Islet of Langerhans (tissue), 1 donor: Measurements from ENCODE around the gene SLX1A.
A peak's percentile ranks its signal among the peaks of the same experiment; 100 is the strongest.
"Not testable (repeated sequence)": the region's sequence is repeated elsewhere in the genome, so short reads cannot be mapped to it uniquely, and the experiment has no call there.

Source experiments
- FAIRE-seq: peaks from one replicate; lab custom pipeline; 2011; peaks lifted over from hg19 to GRCh38; lab: Jason Lieb, UNC

The SLX1A gene

DNA sequence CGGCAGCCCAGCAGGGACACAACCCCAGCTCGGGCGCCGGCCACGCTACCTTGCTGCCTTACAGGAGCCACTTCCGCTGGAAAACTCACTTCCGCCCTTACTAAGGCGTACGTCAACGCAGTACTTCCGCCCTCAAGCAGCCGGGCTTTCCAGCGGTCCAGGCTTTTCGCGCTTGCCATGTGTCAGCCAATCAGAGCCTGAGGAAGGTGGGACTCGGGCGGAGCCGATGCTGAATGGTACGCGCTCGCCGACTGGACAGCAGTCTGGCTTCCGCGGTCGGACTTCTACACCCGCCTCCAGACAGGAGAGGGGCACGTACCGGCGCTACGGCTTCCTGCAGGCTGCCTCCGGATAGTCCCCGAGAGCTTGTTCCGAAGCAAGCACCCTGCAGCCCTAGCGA is at the start of gene SLX1A, which contains the start of gene BOLA2B:
TSS of gene SLX1A (plus strand) at position 261 of the 400 bp plus-strand sequence. CDS start 210 bp downstream, outside the sequence.
TSS of gene BOLA2B (minus strand) at position 52 of the 400 bp plus-strand sequence. CDS start 71 bp downstream, outside the sequence.
- FAIRE-seq = peak; percentile 97

DNA sequence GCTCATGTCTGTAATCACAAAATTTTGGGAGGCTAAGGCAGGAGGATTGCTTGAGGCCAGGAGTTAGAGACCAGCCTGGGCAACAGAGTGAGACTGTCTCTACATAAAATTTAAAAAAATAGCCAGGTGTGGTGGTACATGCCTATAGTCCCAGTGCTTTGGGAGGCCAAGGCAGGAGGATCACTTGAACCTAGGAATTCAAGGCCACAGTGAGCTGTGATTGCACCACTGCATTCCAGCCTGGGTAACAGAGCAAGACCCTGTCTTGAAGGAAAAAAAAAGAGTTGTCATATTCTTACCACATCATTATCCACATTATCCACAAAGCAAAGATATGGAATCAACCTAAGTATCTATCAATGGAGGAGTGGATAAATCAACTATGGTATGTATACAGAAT is 49.7 kb upstream of the SLX1A start:
- FAIRE-seq = no peak

DNA sequence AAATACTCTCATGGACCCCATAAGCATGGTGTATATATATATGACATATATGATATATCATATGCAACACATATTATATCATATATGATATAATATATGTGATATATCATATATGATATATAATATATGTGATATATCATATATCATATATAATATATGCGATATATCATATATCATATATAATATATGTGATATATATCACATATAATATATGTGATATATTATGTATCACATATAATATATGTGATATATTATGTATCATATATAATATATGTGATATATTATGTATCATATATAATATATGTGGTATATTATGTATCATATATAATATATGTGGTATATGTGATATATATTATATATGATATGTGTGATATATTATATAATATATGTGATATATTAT is 48.8 kb upstream of the SLX1A start:
- FAIRE-seq = no peak

DNA sequence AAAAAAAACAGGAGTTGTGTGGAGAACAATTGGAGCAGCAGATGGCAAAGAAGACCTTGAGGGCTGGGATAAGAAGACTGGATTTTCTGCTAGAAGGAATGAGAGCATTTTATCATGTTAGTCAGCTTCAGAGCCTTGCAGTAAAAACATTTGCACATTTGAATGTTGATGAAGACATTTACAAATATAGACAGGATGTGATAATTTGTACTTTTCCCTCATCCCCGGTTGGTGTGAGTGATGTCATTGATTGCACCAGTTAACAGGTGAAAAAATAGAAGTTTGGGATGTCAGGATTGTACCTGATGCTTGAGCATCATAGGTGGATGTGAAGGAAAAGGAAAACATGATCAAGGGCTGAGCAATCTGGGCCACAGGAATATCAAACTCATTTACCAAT is 48.0 kb upstream of the SLX1A start:
- FAIRE-seq = no peak

DNA sequence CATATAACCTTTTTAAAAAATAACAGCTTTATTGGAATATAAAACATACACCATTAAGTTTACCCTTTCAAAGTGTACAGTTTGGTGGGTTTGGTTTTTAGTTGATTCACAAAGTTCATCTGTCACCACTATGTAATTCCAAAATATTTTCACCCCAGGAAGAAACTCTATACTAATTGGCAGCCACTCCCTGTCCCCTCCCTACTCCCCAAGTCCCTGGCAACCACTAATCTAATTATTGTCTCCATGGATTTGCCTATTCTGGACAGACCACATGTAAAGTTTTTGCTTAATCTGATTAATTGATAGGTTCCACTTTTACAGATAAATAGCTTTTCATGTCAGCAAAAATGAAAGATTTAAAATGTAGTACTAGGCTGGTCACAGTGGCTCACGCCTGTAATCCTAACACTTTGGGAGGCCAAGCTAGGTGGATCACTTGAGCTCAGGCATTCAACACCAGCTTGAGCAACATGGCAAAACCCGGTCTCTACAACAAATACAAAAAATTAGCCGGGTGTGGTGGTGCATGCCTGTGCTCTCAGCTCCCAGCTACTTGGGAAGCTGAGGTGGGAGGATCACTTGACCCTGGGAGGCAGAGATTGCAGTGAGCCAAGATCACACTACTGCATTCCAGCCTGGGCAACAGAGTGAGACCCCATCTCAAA is 45.7 kb upstream of the SLX1A start:
- no peak for FAIRE-seq

DNA sequence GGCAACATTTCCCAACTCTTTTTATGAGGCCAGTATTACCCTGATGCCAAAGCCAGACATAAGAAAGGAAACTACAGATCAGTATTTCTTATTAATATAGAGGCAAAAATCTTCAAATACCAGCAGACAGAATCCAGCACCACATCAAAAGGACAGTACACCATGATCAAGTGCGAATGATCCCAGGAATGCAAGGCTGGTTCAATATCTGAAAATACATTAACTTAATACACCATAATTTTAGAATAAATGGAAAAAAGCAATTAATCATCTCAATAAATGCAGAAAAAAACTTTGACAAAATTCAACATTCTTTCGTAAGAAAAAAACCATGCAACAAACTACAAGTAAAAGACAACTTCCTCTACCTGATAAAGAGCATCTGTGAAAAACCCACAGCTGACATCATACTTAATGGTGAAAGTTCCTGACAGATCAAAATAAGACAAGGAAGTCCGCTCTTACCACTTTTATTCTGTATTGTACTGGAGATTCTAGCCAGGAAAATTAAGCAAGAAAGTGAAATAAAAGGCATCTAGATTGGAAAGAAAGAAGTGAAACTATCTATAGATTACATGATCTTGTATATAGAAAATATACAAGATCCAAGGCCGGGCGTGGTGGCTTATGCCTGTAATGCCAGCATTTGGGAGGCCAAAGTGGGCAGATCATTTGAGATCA is 44.3 kb upstream of the SLX1A start:
- FAIRE-seq = no peak

DNA sequence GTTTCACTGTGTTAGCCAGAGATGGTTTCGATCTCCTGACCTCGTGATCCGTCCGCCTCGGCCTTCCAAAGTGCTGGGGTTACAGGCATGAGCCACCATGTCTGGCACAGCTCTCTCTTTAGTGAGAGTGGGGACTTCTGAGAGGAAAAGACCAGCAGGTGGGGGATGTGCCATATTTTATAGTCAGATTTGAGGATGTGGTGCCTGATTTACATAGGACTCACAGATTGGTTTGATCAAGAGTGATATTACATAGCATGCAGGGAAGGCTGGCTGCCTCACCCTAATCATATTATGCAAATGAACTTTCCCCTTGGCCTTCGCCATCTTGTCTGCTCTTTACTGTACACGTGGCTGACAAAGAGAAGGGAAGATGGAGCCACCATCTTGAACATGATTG is 42.6 kb upstream of the SLX1A start:
- FAIRE-seq = no peak

DNA sequence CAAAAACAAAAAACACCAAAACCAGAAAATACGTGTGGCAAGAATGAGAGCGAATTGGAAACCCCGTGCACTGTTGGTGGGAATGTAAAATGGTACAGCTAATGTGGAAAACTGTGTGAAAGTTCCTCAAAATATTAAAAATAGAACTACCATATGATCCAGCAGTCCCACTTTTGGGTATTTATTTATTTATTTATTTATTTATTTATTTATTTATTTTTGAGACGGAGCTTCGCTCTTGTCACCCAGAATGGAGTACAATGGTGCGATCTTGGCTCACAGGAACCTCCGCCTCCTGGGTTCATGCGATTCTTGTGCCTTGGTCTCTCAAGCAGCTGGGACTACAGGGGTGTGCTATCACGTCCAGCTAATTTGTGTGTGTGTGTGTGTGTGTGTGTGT is 41.2 kb upstream of the SLX1A start:
- no peak for FAIRE-seq

DNA sequence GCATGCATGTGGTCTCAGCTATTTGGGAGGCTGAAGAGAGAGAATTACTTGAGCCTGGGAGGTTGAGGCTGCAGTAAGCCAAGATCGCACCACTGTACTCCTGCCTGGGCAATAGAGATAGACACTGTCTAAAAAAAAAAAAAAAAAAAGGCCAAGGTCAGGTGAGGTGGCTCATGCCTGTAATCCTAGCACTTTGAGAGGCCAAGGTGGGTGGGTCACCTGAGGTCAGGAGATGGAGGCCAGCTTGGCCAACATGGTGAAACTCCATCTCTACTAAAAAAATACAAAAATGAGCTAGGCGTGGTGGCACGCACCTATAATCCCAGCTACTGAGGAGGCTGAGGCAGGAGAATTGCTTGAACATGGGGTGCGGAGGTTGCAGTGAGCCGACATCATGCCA is 38.5 kb upstream of the SLX1A start:
- no peak for FAIRE-seq

DNA sequence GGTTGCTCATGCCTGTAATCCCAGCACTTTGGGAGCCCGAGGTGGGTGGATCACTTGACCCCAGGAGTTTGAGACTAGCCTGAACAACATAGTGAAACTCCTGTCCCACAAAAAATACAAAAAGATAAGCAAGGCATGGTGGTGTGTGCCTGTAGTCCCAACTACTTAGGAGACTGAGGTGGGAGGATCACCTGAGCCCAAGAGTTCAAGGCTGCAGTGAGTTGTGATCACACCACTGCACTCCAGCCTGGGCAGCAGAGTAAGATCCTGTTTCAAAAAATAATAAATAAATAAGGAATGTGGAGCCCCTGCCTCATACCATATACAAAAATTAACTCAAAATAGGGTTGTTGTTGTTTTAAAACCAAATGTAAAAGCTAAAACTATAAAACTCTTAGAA is 36.5 kb upstream of the SLX1A start:
- FAIRE-seq = no peak

DNA sequence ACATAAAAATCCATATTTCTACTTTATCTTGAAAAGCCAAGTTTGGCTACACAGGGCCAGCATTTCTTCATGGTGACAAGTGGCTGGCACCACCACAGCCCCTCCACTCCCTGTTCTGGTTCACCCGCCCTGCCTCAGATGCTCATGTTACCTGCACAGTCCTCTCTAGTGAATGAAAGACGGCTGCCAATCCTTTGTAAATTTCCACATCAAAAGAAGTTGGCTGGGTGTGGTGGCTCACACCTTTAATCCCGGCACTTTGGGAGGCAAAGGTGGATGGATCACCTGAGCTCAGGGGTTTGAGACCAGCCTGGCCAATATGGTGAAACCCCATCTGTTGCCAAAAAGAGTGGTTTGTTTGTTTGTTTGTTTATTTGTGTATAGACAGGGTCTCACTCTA is 30.1 kb upstream of the SLX1A start:
- no peak for FAIRE-seq

DNA sequence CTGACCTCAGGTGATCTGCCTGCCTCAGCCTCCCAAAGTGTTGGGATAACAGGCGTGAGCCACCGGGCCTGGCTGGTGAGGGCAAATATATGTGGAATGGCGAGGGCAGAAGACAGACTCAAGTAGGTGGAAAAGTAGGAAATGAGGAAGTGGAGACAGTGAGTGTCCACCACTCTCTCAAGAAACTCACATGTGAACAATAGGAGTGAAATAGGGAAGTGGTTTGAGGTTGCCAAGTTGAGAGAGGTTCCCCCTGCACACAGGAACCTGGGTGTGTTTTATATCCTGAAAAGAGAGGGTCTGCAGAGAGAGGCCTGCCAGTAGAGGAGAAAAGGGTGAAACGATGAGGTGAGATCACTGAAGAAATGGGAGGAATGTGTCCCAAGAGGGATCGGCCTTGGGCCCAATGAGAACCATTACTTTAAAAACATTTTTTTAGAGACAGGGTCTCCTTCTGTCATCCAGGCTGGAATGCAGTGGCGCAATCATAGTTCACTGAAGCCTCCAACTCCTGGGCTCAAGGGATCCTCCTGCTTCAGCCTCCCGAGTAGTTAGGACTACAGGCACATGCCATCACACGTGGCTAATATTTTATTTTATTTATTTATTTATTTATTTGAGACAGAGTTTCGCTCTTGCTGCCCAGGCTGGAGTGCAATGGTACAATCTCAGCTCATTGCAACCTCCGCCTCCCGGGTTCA is 27.3 kb upstream of the SLX1A start:
- no peak for FAIRE-seq

DNA sequence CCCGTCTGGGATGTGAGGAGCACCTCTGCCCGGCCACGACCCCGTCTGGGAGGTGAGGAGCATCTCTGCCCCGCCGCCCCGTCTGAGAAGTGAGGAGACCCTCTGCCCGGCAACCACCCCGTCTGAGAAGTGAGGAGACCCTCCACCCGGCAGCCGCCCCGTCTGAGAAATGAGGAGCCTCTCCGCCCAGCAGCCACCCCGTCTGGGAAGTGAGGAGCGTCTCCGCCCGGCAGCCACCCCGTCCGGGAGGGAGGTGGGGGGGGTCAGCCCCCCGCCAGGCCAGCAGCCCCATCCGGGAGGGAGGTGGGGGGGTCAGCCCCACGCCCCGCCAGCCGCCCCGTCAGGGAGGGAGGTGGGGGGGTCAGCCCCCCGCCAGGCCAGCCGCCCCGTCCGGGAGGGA is 24.9 kb upstream of the SLX1A start:
- FAIRE-seq = not testable (repeated sequence)

DNA sequence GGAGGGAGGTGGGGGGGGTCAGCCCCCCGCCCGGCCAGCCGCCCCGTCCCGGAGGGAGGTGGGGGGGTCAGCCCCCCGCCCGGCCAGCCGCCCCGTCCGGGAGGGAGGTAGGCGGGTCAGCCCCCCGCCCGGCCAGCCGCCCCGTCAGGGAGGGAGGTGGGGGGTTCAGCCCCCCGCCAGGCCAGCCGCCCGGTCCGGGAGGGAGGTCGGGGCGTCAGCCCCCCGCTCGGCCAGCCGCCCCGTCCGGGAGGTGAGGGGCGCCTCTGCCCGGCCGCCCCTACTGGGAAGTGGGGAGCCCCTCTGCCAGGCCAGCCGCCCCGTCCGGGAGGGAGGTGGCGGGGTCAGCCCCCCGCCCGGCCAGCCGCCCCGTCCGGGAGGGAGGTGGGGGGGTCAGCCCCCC is 24.3 kb upstream of the SLX1A start:
- FAIRE-seq = not testable (repeated sequence)

DNA sequence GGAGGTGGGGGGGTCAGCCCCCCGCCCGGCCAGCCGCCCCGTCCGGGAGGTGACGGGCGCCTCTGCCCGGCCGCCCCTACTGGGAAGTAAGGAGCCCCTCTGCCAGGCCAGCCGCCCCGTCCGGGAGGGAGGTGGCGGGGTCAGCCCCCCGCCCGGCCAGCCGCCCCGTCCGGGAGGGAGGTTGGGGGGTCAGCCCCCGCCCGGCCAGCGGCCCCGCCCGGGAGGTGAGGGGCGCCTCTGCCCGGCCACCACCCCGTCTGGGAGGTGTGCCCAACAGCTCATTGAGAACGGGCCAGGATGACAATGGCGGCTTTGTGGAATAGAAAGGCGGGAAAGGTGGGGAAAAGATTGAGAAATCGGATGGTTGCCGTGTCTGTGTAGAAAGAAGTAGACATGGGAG is 23.5 kb upstream of the SLX1A start:
- not testable (repeated sequence) for FAIRE-seq

DNA sequence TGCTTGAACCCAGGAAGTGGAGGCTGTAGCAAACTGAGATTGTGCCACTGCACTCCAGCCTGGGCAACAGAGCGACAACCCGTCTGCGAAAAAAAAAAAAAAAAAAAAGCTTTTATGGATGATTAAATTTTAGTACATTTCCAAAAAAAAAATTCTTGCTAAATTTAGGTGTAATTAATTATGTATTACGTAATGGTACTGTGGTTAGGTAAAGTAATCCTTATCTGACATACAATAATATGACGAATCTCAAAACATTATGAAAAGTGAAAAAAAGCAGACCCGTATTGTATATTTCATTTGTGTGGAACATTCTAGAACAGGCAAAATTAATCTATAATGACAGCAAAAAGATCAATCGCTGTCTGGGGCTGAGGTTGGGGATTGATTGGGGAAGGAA is 20.6 kb upstream of the SLX1A start:
- FAIRE-seq = no peak

DNA sequence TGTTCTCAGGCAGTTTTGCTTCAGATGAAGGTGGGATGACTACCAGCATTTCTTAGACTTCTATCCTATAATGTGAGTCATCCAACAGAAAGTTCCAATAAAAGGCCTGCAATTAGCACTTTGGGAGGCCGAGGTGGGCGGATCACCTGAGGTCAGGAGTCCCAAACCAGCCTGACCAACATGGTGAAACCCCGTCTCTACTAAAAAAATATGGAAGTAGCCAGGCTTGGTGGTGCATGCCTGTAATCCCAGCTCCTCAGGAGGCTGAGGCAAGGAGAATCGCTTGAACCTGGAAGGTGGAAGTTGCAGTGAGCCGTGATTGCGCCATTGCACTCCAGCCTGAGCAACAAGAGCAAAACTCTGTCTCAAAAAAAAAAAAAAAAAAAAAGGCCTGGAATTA is 16.8 kb upstream of the SLX1A start:
- FAIRE-seq = not testable (repeated sequence)

DNA sequence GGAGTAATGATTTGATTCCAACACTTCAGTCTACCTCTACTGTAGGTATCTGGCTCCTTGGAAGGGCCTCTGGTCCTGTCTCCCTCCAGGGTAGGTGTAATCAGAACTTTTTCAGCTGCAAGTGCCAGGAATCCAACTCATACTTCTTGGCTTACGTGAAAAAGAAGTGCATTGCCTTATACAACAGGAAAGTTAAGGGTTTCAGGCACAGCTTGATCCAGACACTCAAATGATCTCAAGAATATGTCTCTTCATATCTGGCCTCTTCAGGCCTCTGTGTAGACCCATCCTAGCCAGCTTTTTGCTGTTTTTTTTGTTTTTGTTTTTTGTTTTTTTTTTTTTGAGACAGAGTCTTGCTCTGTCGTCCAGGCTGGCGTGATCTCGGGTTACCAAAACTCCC is 14.5 kb upstream of the SLX1A start:
- FAIRE-seq = no peak

DNA sequence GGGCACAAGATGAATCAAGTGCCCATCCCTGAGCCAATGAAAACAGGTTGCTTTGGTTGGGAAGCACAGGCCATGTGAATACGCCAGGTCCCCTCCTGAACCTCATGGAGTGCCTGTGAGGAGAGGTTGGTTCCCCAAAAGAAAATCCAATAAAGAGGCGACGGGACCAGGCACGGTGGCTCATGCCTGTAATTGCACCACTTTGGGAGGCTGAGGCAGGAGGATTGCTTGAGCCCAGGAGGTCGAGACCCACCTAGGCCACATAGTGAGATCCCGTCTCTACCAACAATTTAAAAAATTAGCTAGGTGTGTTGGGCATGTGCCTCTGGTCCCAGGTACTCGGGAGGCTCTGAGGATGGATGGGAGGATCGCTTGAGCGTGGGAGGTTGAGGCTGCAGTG is 13.7 kb upstream of the SLX1A start:
- no peak for FAIRE-seq

DNA sequence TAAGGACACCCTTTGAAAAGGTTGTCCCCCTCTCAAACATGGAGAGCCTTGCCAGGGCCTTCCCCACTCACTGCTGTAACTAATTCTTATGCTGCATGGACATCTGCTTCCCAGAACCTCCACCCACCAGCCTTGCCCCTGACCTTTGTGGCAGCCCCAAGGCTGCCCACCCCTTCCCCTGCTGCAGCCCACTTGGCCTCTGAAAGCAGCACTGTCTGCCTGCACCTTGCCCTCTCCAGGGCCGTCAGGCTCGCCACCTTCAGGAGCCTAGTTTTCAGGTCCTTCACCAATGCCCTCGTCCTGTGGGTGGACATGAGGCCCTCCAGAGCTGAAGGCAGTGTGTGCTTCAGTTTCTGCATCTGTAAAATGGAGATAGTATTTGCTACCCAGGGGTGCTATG is 12.9 kb upstream of the SLX1A start:
- no peak for FAIRE-seq

DNA sequence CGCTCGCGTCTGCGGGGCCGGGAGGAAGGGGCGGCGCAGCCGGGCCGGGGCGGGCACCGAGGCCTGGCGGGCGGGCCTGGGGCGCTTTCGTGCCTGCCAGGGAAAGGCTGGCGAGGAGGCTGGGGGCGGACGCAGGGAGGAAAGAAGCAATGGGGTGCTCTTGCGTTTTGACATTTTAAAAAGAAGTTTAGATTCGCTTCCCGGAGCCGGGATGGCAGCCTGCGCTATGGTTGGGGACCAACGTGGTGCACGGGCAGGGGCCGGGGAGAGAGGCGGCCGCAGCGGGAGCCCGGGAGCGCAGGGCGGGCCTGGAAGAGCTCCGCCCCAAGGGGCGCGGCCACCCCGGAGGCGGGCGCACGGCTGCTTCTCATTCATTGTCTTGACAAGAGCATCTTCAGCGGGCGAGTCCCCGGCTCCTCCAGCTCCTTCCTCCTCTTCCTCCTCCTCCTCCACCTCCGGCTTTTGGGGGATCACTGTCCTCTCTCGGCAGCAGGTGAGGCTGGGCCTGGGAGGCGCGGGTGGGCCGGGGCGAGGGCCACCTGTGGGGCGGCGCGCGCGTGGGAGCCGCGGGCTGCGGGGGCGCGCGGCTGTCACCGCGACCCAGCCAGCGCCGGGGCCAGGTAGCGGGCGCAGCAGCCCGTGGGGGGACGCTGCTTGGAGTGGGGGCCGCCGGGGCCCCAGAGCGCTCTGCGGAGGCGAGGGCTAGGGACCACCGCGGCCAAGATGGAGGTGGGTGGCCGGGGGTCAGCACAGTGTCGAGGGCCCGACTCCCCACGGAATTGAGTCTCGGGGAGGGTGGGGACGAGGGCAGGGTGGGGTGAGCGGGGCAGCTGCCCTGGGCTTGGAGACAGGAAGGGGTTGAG is 10.2 kb upstream of the SLX1A start, which contains the start of gene CORO1A:
TSS of gene CORO1A (plus strand) at position 370 of the 863 bp plus-strand sequence. CDS start 1,608 bp downstream, outside the sequence.
- no peak for FAIRE-seq
